ENCODE data around the gene RBM10. TPM values are rescaled to one million over a fixed set of nuclear protein-coding genes. Genes with fewer than 3 reads are reported as not detected.
A peak's percentile ranks its signal among the peaks of the same experiment; 100 is the strongest.

RBM10 gene
- total and polyA plus RNA-seq, 7 donors, result 18.2 to 33.8 (median 25.0) TPM

DNA sequence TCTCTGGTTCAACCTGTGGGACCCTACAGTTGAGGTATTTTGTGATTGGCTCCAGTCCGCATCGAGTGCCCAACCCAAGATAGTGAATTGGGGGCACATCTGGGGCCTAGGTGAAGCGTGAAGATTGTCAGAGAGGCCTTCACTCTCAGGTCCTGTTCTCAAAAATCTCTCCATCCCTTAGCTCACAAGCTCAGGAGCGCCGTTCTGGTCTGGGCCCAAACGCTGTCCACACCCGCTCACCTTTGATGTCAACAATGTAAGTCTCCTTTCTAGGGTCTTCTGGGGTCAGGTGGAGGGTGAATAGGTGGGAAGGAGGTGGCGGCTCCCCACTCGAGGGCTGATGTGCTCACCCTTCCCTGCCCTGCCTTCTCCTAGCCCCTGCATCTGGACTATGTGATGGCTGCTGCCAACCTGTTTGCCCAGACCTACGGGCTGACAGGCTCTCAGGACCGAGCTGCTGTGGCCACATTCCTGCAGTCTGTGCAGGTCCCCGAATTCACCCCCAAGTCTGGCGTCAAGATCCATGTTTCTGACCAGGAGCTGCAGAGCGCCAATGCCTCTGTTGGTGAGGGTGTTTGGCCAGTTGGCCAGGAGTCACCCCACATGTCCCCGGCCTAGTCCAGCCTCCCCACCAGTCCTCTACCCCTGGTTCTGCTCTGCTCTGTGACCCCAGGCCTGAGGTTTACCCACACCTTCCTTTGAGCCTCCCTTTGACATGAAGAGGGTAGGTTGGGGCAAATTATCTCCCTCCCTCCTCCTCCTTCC is 65.8 kb downstream of the RBM10 start:
- WGBS, 3 donors, result 88 to 95% (median 93%) methylated on average over 8 to 15 of the region's 15 CpGs
- ATAC-seq (no peak), DNase-seq (peak in 1 of 2 donors; percentile 43)
- Histone ChIP-seq H3K9me3 (no peaks in the 10 kb centered on the region), H3K4me3 (no peak overlapping the region), H3K27ac (no peak overlapping the region), H3K4me1 (peaks cover 3% of the 10 kb centered on the region), H3K36me3 (ENCODE audit: insufficient read depth in 1 of 2, low read depth in 1 of 2) (peaks cover 15 to 100% of the 10 kb centered on the region in 2 donors), H3K27me3 (ENCODE audit: insufficient read depth in 3 of 3, low read length in 2 of 3) (no peaks in the 10 kb centered on the region)
- no peak for TF ChIP-seq CTCF (IDR thresholded peaks at IDR 0.05)
- intact Hi-C loops (cut with DNase I), result no loop called here

DNA sequence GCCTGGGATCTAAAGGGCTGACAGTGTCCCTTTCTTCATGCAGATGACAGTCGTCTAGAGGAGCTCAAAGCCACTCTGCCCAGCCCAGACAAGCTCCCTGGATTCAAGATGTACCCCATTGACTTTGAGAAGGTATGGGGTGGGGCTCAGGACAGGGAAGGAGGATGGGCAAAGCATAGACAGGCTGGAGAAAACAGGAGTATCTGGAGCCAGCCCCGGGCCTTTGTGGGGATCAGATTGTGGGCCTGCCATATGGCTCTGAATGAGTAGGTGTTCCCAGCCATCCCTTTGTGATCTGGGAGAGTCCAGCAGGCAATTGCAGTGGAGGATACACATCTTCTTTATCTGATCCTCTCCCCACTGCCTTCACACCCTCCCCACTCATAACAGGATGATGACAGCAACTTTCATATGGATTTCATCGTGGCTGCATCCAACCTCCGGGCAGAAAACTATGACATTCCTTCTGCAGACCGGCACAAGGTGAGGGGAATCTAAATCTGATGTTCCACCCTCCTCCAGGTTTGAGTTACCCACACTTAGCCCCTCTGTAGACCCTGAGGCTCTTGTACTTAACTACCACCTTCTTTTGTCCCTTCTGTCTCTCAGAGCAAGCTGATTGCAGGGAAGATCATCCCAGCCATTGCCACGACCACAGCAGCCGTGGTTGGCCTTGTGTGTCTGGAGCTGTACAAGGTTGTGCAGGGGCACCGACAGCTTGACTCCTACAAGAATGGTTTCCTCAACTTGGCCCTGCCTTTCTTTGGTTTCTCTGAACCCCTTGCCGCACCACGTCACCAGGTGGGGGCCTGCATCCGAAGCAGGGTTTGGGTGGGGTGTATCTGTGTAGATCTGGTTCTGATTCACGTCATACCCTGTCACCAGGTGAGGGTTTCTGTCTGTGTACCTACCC is 67.6 kb downstream of the RBM10 start:
- intact Hi-C loops (cut with DNase I), result no loop called here
- peaks cover 15 to 92% of the 10 kb centered on the region in 2 donors for H3K36me3 ChIP-seq (ENCODE audit: insufficient read depth in 1 of 2, low read depth in 1 of 2)
- H3K4me3 ChIP-seq, result no peak overlapping the region
- 86 to 92% (median 92%) methylated on average over 12 of the region's 12 CpGs for WGBS, 3 donors
- no peak for TF ChIP-seq CTCF (IDR thresholded peaks at IDR 0.05)
- no peak overlapping the region for H3K27ac ChIP-seq
- DNase-seq (no peak), ATAC-seq (no peak)
- no peaks in the 10 kb centered on the region for H3K9me3 ChIP-seq
- peaks cover 14% of the 10 kb centered on the region for H3K4me1 ChIP-seq
- no peaks in the 10 kb centered on the region for H3K27me3 ChIP-seq (ENCODE audit: insufficient read depth in 3 of 3, low read length in 2 of 3)

- no peak overlapping the region for H3K27ac ChIP-seq
- no peak for ATAC-seq
- intact Hi-C loops (cut with DNase I), result no loop called here
Observed at GRCh38 chrX:47214435-47215077, 69.5 kb downstream of the RBM10 start.

More at GRCh38 chrX:47214435-47215077, 69.5 kb downstream of the RBM10 start:
- DNase-seq, result no peak
- Histone ChIP-seq H3K4me1 (peaks cover 12% of the 10 kb centered on the region), H3K36me3 (ENCODE audit: insufficient read depth in 1 of 2, low read depth in 1 of 2) (peaks cover 15 to 73% of the 10 kb centered on the region in 2 donors), H3K9me3 (no peaks in the 10 kb centered on the region), H3K4me3 (no peak overlapping the region), H3K27me3 (ENCODE audit: insufficient read depth in 3 of 3, low read length in 2 of 3) (no peaks in the 10 kb centered on the region)
- TF ChIP-seq CTCF (IDR thresholded peaks at IDR 0.05), result no peak
- WGBS, 3 donors, result 79 to 87% (median 86%) methylated on average over 20 of the region's 20 CpGs
